GM23338 (cell line): ENCODE measurements around the gene ADSL.

ENCODE experiments used
- CREB1 ChIP-seq: fragments of 250-450 bp; sonication (Bioruptor Pico); IDR thresholded peaks from 2 replicates; pipeline ENCODE4 v1.5.0; 2020; ENCODE audit warnings: low read depth, mild to moderate bottlenecking, moderate library complexity
- ETS1 ChIP-seq: IDR thresholded peaks from 2 replicates; pipeline ENCODE4 v1.6.1; 2016; ENCODE audit warnings: antibody characterized with exemption
- EZH2 ChIP-seq: fragments of 200-600 bp; sonication (generic); IDR thresholded peaks from one replicate; pipeline ENCODE4 v1.8.0; 2017; ENCODE audit warnings: antibody characterized with exemption, mild to moderate bottlenecking, low read depth; ENCODE audit not compliant: unreplicated experiment
- EZH2phosphoT487 ChIP-seq: fragments of 200-600 bp; sonication (generic); IDR thresholded peaks from one replicate; pipeline ENCODE4 v1.8.1; 2018; ENCODE audit warnings: antibody characterized with exemption; ENCODE audit not compliant: unreplicated experiment
- JUNB ChIP-seq: IDR thresholded peaks from one replicate; pipeline ENCODE4 v1.6.1; 2016; ENCODE audit warnings: antibody characterized with exemption; ENCODE audit not compliant: unreplicated experiment
- NANOG ChIP-seq: IDR thresholded peaks from 2 replicates; pipeline ENCODE4 v1.6.1; 2016; ENCODE audit warnings: antibody characterized with exemption, borderline replicate concordance
- POLR2AphosphoS5 ChIP-seq: IDR thresholded peaks from 2 replicates; pipeline ENCODE4 v1.6.1; 2016; ENCODE audit warnings: antibody characterized with exemption, low read depth
- STAT1 ChIP-seq: IDR thresholded peaks from one replicate; pipeline ENCODE4 v1.6.1; 2016; ENCODE audit warnings: antibody characterized with exemption; ENCODE audit not compliant: unreplicated experiment
- ZNF114 ChIP-seq: fragments of 250-450 bp; sonication (Bioruptor Pico); IDR thresholded peaks from 2 replicates; pipeline ENCODE4 v1.5.0; 2020; ENCODE audit warnings: mild to moderate bottlenecking, moderate library complexity
- ZNF331 ChIP-seq: fragments of 250-450 bp; sonication (Bioruptor Pico); IDR thresholded peaks from 2 replicates; pipeline ENCODE4 v1.5.0; 2020; ENCODE audit warnings: low read depth, mild to moderate bottlenecking, moderate library complexity
- TF ChIP-seq, protein P1 (sequence below), 2 experiments: fragments of 200-600 bp in 1 of 2; sonication (generic) in 1 of 2; conservative IDR thresholded peaks; 2 replicates each; pipeline versions ENCODE4 v1.5.1 to v1.6.1; 2016 to 2017; ENCODE audit warnings: antibody characterized with exemption in 2 of 2, low read depth in 2 of 2, mild to moderate bottlenecking in 2 of 2, moderate library complexity in 1 of 2
- TF ChIP-seq, protein P2 (sequence below): IDR thresholded peaks from one replicate; pipeline ENCODE4 v1.6.1; 2018; ENCODE audit warnings: antibody characterized with exemption; ENCODE audit not compliant: unreplicated experiment

DNA sequence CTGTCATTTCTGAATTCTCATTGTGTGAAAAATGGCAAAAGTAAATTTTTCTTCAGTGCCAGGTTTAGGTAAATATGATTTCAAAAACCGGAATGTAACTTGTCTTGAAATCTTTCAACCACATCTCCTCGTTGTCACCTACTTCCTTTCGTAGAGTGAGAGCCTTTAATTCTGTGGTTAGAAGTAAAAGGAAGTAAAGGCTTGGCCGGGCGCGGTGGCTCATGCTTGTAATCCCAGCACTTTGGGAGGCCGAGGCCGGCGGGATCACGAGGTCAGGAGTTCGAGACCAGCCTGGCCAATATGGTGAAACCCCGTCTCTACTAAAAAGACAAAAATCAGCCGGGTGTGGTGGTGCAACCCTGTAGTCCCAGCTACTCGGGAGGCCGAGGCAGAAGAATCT, 53.9 kb downstream of the ADSL start:
- TF ChIP-seq, protein P1, sequence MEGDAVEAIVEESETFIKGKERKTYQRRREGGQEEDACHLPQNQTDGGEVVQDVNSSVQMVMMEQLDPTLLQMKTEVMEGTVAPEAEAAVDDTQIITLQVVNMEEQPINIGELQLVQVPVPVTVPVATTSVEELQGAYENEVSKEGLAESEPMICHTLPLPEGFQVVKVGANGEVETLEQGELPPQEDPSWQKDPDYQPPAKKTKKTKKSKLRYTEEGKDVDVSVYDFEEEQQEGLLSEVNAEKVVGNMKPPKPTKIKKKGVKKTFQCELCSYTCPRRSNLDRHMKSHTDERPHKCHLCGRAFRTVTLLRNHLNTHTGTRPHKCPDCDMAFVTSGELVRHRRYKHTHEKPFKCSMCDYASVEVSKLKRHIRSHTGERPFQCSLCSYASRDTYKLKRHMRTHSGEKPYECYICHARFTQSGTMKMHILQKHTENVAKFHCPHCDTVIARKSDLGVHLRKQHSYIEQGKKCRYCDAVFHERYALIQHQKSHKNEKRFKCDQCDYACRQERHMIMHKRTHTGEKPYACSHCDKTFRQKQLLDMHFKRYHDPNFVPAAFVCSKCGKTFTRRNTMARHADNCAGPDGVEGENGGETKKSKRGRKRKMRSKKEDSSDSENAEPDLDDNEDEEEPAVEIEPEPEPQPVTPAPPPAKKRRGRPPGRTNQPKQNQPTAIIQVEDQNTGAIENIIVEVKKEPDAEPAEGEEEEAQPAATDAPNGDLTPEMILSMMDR (conservative IDR thresholded peaks at IDR 0.05; ENCODE audit: low read depth in 2 of 2) = no peak
- TF ChIP-seq EZH2phosphoT487 = no peak
- TF ChIP-seq POLR2AphosphoS5 = no peak
- TF ChIP-seq EZH2 = no peak
- TF ChIP-seq ETS1 = no peak
- TF ChIP-seq, protein P2, sequence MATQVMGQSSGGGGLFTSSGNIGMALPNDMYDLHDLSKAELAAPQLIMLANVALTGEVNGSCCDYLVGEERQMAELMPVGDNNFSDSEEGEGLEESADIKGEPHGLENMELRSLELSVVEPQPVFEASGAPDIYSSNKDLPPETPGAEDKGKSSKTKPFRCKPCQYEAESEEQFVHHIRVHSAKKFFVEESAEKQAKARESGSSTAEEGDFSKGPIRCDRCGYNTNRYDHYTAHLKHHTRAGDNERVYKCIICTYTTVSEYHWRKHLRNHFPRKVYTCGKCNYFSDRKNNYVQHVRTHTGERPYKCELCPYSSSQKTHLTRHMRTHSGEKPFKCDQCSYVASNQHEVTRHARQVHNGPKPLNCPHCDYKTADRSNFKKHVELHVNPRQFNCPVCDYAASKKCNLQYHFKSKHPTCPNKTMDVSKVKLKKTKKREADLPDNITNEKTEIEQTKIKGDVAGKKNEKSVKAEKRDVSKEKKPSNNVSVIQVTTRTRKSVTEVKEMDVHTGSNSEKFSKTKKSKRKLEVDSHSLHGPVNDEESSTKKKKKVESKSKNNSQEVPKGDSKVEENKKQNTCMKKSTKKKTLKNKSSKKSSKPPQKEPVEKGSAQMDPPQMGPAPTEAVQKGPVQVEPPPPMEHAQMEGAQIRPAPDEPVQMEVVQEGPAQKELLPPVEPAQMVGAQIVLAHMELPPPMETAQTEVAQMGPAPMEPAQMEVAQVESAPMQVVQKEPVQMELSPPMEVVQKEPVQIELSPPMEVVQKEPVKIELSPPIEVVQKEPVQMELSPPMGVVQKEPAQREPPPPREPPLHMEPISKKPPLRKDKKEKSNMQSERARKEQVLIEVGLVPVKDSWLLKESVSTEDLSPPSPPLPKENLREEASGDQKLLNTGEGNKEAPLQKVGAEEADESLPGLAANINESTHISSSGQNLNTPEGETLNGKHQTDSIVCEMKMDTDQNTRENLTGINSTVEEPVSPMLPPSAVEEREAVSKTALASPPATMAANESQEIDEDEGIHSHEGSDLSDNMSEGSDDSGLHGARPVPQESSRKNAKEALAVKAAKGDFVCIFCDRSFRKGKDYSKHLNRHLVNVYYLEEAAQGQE = no peak
- TF ChIP-seq JUNB = no peak
- TF ChIP-seq CREB1 (CRISPR knock-in tag) = no peak
- no peak for TF ChIP-seq NANOG
- TF ChIP-seq STAT1 = no peak
- TF ChIP-seq ZNF114 = no peak
- no peak for TF ChIP-seq ZNF331 (CRISPR knock-in tag)
